ENCODE measurements around the gene CAMK2B. TPM values are rescaled to one million over a fixed set of nuclear protein-coding genes. Genes with fewer than 3 reads are reported as not detected.

Gene CAMK2B
- total RNA-seq, 1 donor from 2014 or later: 8.4 TPM

DNA sequence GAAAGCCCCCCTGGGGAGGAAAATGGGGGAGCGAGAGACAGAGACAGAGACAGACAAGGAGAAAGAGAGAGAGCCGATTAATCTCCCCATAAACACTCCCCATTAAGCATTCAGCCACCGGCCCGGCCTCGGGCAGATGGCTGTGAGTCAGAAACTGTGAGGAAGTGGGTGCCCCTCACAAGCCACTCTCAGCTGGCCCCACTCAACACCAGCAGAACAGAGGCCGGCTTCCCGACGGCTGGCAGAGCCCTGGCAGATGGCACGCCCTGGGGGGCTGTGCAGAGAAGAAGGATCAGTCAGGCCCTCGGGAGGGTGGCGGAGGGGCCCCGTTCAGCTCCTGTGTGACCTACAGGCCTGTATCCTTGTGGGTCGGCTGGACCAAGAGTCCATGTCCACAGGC, 41.2 kb downstream of the CAMK2B start:
- no peaks in the 10 kb centered on the region for H3K9me3 Mint-ChIP-seq
- H3K4me3 Mint-ChIP-seq: no peak overlapping the region

DNA sequence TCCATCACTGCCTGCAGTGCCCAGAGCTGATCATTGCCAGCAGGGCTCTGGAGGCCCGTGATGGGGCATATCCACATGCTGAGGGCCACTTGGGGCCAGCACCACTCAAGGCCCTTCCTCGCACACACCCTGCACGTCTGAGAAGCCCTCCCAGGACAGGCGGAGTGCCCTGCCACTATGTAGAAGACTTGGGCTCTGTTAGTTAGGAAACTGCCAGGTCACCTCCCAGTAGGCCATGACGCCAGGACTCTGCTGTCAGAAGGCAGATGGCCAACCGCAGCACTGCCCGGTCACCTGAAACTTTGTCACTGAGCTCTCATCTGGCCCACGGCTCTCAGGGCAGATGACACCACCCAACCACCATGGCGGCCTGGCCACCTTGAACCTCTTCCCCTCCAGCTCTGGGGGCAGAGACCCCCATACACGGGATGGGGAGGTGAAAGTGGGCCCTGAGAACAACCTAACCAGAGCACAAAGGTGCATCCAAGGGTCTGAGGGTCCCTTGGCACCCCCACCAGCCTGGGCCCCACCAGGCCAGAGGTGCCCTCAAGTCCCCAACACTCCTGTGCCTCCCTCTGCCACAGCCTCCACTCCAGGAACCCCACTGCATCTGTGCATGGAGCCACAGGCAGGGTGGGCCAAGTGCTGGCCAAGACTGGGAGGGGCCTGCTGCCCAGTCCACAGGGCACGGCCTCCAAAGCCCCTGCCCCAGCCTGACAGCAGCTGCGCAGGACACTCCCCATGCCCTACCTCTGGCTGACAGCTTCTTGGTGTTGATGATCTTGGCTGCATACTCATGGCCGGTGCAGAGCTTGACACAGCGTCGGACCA, 41.8 kb downstream of the CAMK2B start:
- DNase-seq (ENCODE audit: extremely low spot score, unreplicated experiment): peak; percentile 58
- H3K9me3 Mint-ChIP-seq: no peaks in the 10 kb centered on the region
- TF ChIP-seq, protein P1, sequence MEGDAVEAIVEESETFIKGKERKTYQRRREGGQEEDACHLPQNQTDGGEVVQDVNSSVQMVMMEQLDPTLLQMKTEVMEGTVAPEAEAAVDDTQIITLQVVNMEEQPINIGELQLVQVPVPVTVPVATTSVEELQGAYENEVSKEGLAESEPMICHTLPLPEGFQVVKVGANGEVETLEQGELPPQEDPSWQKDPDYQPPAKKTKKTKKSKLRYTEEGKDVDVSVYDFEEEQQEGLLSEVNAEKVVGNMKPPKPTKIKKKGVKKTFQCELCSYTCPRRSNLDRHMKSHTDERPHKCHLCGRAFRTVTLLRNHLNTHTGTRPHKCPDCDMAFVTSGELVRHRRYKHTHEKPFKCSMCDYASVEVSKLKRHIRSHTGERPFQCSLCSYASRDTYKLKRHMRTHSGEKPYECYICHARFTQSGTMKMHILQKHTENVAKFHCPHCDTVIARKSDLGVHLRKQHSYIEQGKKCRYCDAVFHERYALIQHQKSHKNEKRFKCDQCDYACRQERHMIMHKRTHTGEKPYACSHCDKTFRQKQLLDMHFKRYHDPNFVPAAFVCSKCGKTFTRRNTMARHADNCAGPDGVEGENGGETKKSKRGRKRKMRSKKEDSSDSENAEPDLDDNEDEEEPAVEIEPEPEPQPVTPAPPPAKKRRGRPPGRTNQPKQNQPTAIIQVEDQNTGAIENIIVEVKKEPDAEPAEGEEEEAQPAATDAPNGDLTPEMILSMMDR (conservative IDR thresholded peaks at IDR 0.05): no peak
- no peaks in the 10 kb centered on the region for H3K4me1 Mint-ChIP-seq (ENCODE audit: unreplicated experiment)
- H3K27ac Mint-ChIP-seq: no peak overlapping the region
- no peaks in the 10 kb centered on the region for H3K27me3 Mint-ChIP-seq
- H3K4me3 Mint-ChIP-seq: no peak overlapping the region
- no peaks in the 10 kb centered on the region for H3K36me3 Mint-ChIP-seq

More for the DNA sequence above, 41.2 kb downstream of the CAMK2B start:
- DNase-seq (ENCODE audit: extremely low spot score, unreplicated experiment): peak; percentile 67
- no peaks in the 10 kb centered on the region for H3K4me1 Mint-ChIP-seq (ENCODE audit: unreplicated experiment)
- TF ChIP-seq, protein P1 (conservative IDR thresholded peaks at IDR 0.05): no peak
- no peaks in the 10 kb centered on the region for H3K36me3 Mint-ChIP-seq
- H3K27me3 Mint-ChIP-seq: no peaks in the 10 kb centered on the region
- no peak overlapping the region for H3K27ac Mint-ChIP-seq

DNA sequence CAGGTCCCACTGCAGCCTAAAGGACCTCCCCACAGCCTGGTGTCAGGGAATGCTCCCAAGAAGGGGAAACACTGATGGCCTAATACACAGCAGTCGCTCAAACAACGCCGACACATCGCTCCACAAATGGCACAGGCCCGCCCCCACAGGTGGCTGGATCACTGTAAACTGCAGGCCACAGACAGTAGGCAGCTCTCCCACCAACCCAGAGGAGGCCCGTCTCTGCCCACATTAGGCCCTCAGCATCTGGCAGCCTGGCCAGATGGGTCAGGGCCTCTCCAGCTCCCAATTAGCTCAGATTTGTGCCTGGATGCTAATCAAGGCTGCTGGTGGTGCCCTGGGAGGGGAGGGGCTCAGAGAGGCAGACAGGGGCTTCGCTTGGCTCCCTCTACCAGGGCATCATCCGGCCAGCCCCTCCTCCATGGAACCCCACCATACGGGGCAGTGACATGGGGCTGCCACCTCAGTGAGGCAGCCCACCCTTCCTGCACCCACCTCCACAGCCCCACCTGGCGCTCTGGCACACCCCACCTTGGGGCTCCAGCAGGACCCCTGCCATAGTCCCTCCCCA, 42.7 kb downstream of the CAMK2B start:
- no peaks in the 10 kb centered on the region for H3K27me3 Mint-ChIP-seq
- no peak overlapping the region for H3K4me3 Mint-ChIP-seq
- no peaks in the 10 kb centered on the region for H3K4me1 Mint-ChIP-seq (ENCODE audit: unreplicated experiment)
- DNase-seq (ENCODE audit: extremely low spot score, unreplicated experiment): peak; percentile 61
- H3K9me3 Mint-ChIP-seq: no peaks in the 10 kb centered on the region
- no peaks in the 10 kb centered on the region for H3K36me3 Mint-ChIP-seq
- H3K27ac Mint-ChIP-seq: no peak overlapping the region
- TF ChIP-seq, protein P1 (conservative IDR thresholded peaks at IDR 0.05): no peak

DNA sequence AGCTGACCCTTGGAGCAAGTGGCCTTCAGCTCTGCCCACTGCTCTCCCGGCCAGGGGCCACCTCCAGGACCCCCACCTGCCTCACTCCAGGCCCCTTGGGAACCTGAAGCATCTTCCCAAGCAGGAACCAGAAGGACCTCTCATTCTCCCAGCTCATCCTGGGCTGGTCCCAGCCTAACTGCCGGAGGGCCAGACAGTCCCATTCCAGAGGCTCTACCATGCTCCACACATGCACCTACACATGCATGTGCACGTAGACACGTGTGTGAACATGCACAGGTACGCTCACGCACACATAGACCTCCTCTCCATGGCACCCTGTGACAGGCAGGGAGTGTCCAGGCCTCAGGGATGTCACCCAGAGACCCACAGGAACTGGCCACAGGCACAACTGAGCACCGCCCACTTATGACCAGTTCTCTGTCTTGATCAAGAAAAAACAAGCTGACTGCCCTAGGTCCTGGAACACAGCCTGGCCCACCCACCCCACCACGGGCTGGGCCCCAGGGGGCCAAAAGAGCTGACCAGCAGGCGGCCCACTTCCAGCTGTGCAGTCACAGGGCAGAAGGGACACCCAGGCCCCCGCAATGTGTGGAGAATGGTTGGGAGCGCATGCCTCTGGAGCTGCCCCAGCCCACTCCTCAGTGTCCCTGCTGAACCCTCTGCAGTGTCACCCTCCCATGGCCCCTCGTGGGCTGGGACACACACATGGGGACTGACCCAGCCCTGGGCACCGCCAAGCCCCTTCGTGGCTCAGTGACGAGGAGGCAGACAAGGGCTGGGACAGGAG, 43.4 kb downstream of the CAMK2B start:
- Mint-ChIP-seq H3K27ac (no peak overlapping the region), H3K4me3 (no peak overlapping the region), H3K36me3 (no peaks in the 10 kb centered on the region), H3K27me3 (no peaks in the 10 kb centered on the region), H3K4me1 (ENCODE audit: unreplicated experiment) (no peaks in the 10 kb centered on the region), H3K9me3 (no peaks in the 10 kb centered on the region)
- TF ChIP-seq, protein P1 (conservative IDR thresholded peaks at IDR 0.05): no peak
- DNase-seq (ENCODE audit: extremely low spot score, unreplicated experiment): peak; percentile 62

DNA sequence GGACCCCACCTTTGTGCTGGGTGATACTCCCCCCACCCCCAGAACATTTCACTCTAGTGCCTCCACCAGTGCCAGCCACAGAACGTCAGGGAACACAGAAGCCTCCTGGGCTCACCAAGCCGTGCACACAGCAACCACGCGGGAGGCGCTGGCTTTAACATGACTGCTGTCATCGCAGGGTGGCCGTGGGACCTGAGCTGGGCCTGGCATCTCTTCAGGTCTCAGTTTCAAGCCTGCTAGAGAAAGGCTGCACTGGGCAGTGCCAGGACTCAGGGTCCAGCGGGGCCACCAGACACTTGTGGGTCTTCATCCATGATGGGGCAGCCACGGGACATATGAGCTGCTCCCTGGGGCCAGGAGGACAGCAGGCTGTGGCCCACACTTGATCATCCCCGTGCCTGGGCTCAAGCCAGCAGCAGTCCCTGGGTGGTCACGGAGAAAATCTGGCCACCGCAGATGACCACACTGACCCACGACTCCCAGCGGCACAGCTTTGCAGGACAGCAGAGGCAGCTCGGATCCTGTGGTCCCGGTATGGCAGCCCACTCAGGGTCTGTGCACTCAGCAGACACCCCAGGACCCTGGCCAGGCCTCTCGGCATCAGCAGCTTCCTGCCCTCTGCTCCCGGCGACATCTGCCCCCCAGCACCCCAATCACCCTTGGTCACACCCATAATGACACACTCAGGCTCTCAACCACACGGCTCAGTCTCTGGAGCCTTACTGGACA, 44.2 kb downstream of the CAMK2B start:
- TF ChIP-seq, protein P1 (conservative IDR thresholded peaks at IDR 0.05): no peak
- no peaks in the 10 kb centered on the region for H3K36me3 Mint-ChIP-seq
- no peak overlapping the region for H3K4me3 Mint-ChIP-seq
- H3K9me3 Mint-ChIP-seq: no peaks in the 10 kb centered on the region
- no peak overlapping the region for H3K27ac Mint-ChIP-seq
- no peaks in the 10 kb centered on the region for H3K27me3 Mint-ChIP-seq
- no peaks in the 10 kb centered on the region for H3K4me1 Mint-ChIP-seq (ENCODE audit: unreplicated experiment)
- DNase-seq (ENCODE audit: extremely low spot score, unreplicated experiment): peak; percentile 65

Data from type B pancreatic cell (in vitro differentiated cells).